ENCODE results near the gene TPPP. TPM values are rescaled to one million over a fixed set of nuclear protein-coding genes. Genes with fewer than 3 reads are reported as not detected.

TPPP gene
- total RNA-seq, 1 donor from 2014 or later: 10.5 TPM

GRCh38 chr5:624118-624950, 68.8 kb downstream of the TPPP start:
- DNase-seq: no peak

- no peak for DNase-seq
These were observed 69.6 kb downstream of the TPPP start for GRCh38 chr5:623531-623930.

- no peak for DNase-seq
These were observed 70.1 kb downstream of the TPPP start for GRCh38 chr5:622946-623522.

- DNase-seq: no peak
These were observed 70.8 kb downstream of the TPPP start for GRCh38 chr5:622359-622758.

- DNase-seq: no peak
These were observed 71.8 kb downstream of the TPPP start for GRCh38 chr5:621341-621761.

- no peak for DNase-seq
These were observed 72.5 kb downstream of the TPPP start for GRCh38 chr5:620586-621180.

GRCh38 chr5:620152-620551, 73.0 kb downstream of the TPPP start:
- DNase-seq: no peak

GRCh38 chr5:619444-619843, 73.7 kb downstream of the TPPP start:
- DNase-seq: no peak

GRCh38 chr5:618450-618849, 74.7 kb downstream of the TPPP start:
- no peak for DNase-seq

- no peak for DNase-seq
These were observed 75.3 kb downstream of the TPPP start for GRCh38 chr5:617896-618295.

- no peak for DNase-seq
These were observed 76.6 kb downstream of the TPPP start for GRCh38 chr5:616484-617039.

GRCh38 chr5:612498-613424, 80.4 kb downstream of the TPPP start:
- peak; percentile 20 for DNase-seq

GRCh38 chr5:611731-612486, 81.2 kb downstream of the TPPP start, which contains the start of gene CEP72:
Gene CEP72 (plus strand): TSS chr5:612340. CDS start chr5:612362, 22 bp downstream.
- DNase-seq: peak; percentile 94

- DNase-seq: no peak
These were observed 82.1 kb downstream of the TPPP start for GRCh38 chr5:610744-611730.

GRCh38 chr5:610011-610743, 83.0 kb downstream of the TPPP start:
- DNase-seq: no peak

Measured in tongue (tissue), 2 donors.